ENCODE measurements around the gene FAM227A.
"Not testable (repeated sequence)": the region's sequence is repeated elsewhere in the genome, so short reads cannot be mapped to it uniquely, and the experiment has no call there.

Gene FAM227A

DNA sequence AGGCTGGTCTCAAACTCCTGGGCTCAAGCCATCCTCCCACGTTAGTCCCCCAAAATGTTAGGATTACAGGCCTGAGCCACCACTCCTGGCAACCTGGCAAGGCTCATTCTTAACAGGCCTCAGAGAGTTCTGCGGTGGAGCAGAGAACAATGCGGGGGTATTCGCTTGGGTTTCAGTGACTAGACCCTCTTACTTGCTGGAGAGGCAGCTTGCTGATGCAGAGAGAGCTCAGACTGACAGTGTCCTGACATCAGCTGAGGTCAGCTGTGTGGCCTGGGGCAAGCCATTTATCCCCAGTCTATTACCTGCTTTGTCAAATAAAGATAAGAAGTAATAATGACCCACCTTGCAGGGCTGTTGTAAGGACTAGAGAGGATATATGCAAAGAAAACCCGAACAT lies 46.0 kb downstream of the FAM227A start:
- DNase-seq: no peak

DNA sequence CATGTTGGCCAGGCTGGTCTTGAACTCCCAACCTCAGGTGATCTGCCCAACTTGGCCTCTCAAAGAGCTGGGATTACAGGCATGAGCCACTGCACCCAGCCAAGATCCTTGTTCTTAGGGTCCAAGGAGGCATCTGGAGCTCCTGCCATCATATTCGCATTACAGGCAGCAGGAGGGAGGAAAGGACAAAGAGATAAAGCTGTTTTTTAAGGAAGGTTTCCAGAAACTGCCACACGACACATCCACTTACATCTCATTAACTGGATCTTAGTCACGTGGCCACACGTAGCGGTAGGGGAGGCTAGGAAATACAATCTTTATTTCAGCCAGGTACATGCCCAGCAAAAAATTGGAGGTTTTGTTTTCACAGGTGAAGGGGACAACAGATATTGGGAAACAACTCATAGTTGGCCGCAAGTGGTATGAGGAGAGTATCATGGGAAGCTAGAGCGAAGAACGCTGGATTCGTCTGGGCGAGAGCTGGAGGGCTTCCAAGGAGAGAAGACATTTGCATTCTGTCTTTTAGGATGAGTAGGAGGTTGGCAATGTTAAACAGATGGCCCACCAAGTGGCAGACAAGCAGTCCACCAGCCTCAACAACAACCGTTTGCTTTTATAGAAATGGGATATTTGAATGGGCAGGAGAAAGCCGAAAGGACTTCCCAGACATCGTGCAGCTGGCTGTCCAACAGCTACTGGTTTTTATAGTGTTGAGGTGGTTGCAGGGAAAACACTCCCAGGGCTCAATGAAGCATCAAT lies 47.0 kb downstream of the FAM227A start:
- no peak for DNase-seq

DNA sequence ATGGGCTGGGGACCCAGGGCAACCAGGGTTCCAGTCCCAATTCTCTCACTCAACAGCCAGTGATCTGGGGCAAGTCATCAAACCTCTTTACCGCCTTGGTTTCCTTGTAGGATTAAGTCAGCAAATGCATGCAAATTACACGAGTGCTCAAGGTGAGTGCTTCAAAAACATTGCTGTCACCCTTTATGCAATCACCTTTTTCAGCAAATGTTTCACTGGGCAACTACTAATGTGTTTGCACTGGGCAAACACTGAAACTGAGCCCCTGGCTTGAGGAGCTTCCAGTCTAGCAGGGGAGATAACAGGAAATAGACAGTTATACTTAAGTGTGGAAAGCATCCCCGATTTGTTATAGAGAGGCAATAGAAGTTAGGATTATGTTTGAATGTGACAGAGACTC lies 48.5 kb downstream of the FAM227A start:
- DNase-seq: no peak

DNA sequence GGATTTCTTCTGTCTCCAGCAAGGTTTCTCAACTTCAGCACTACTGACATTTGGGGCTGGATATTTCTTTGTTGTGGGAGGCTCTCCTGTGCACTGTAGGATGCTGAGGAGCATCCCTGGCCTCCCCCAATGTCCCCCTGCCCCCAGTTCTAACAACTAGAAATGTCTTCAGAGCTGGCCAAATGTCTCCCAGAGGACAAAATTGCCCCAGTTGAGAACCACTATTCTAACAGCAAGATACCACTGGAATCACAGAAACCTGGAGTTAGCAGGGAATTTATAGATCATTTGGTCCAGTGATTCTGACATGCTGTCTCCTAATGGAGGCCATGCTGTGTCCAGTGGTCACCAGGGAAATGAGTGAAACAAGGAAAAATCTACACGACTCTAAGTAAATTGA lies 54.0 kb downstream of the FAM227A start:
- no peak for DNase-seq

DNA sequence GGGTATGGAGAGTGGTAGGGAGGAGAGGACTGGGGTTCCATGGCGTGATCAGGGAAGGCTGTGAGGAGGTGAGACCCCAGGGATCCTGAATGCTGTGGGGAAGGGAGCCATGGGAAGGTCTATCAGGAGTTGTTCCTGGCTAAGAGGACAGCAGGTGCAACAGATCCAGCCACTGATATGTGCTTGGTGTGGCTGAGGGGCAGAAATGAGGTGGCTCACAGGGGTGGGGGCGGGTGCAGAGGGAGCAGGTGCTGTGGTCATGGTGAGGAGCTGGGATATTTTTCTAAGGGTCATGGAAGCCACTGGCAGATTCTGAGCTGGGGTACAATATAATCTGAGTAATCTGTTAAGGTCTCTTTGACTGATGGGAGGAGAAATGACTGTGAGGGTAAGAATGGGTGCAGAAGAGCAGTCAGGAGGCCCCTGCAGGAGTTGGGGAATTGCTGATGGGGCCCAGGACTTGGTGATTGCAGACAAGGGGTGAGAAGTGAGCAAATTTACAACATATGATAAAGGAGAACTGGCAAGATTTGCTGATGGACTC lies 54.9 kb downstream of the FAM227A start:
- no peak for DNase-seq

DNA sequence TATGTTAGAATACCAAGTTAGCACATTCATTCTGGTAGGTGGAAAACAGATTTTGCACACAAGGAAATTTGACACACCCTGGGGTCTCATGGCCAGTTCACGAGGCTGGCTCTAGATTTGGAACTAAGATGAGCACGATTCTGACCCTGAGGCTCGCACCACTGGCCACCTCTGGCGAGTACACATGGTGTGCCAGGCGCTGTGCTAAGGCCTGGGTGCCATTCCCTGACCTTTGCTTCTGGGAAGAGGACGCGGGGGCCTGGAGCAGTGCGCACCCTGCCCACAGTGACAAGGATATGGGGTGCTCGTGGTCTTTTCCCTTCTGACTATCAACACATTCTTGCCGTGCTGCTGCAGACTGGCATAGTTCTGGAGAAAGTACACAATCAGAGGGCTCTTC lies 56.7 kb downstream of the FAM227A start:
- DNase-seq: no peak

DNA sequence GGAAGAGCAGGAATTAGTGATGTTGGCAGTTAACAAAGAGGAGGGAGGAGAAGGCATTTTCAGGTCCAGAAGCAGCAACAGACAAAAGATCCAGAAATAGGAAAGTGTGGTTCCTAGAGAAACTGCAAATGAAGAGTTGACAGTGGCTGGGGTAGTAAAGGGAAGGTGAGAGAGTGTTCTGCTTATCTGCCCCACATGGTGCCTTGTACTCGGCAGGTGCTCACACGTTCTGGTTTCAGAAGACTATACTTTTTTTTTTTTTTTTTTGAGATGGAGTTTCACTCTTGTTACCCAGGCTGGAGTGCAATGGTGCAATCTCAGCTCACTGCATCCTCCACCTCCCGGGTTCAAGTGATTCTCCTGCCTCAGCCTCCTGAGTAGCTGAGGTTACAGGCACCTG lies 73.3 kb downstream of the FAM227A start:
- DNase-seq: not testable (repeated sequence)

DNA sequence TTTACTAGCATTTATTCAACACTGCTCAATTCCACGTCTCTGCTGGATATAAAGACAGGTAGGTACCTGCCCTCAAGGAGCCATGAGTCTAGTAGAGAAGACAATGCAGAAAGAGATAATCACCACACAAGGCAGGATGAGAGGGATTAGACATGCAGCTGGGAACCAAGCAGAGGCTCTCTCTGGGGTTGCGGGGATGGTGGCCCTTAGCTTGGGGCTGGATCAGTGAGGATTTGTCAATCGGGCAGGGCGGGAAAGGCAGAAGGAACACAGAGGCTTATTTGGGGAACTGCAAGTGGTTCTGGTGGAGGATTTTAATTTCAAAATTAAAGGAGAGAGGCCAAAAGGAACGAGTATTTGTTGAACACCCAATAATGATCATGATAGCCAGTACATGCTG lies 77.7 kb downstream of the FAM227A start:
- DNase-seq: no peak

DNA sequence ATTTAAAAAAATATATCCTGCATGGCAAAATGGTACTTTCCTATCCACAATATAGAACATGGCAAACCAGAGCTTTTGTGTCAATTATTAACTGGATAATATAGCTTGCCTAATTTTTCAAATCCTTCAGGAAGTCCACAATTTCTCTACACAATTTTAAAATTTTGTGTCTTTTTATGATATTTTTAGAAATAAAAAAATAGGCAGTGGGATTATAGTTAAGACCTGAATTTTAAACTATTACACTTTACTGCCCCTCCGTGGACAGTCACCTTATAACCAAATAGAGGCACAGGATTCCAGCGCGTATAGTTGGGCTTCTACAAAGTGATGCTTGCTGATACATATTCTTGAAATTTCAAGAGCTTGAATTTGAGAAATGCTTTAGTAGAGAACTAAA lies 84.1 kb downstream of the FAM227A start:
- DNase-seq: peak; percentile 2

DNA sequence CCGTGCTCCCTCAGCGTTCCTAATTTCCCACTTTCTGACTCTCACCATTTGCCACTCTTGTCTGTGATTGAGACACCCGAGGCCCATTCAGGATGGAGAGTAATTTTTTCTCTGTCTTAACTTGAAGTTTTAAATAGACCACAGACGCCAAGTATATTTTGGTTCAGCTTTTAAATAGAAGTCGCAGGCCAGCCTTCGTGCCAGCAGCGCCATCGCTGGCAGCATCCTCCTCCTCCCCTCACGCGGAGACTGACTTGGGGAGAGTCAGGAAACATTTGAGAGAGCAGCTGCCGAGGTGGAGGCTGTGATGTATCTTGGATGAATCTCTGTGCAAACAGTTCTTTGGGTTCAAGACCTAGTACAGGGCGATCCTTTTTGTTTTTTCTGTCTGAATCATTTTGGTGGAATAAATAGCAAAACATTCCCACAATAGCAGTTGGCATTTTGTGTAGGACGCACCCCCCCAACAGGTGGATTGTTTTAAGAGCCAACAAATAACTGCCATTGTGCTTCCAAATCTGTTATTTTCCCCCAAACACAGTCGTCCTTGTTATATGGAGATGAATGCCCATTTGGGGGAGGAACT lies 85.3 kb downstream of the FAM227A start:
- no peak for DNase-seq

DNA sequence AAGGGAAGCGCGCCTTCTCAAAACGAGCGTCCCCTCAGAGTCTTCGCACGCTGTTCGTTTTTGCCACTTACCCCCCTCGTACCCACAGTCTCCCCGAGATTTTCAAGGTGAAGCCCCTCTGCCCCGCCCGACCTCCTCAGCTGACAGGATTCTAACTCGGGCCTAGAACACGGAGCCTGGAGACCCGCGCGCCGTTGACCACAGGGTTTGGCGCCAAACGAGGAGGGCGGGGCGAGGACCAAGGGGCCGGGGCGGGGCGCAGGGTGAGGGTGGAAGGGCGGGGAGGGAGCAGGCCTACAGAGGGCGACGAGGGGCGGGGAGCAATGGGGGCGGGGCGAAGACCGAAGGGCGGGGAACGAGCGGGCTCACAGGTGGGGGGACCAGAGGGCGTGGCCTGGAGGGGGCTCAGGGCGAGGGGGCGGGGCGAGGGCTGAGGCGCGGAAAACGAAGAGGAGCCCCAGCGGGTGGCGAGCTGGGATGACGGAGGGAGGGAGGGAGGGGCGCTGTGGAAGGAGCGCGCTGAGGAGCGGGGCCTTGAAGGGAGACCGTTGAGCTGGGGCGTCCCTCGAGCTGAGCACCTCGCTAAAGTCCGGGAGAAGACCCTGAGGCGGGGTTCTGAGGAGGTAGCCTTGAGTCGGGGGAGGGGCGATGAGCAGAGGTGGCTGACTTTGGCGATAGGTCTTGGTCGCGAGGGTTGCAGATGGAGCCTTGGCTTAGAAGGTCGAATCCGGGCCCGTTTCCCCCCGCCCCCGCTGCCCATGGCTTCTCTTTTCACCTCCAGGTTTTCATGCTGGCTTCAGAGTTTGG lies 86.0 kb downstream of the FAM227A start, which contains the start of gene DMC1:
Gene DMC1 (minus strand): TSS at position 212 of the 807 bp plus-strand sequence. CDS start 1,927 bp downstream, outside the sequence.
- peak; percentile 94 for DNase-seq

DNA sequence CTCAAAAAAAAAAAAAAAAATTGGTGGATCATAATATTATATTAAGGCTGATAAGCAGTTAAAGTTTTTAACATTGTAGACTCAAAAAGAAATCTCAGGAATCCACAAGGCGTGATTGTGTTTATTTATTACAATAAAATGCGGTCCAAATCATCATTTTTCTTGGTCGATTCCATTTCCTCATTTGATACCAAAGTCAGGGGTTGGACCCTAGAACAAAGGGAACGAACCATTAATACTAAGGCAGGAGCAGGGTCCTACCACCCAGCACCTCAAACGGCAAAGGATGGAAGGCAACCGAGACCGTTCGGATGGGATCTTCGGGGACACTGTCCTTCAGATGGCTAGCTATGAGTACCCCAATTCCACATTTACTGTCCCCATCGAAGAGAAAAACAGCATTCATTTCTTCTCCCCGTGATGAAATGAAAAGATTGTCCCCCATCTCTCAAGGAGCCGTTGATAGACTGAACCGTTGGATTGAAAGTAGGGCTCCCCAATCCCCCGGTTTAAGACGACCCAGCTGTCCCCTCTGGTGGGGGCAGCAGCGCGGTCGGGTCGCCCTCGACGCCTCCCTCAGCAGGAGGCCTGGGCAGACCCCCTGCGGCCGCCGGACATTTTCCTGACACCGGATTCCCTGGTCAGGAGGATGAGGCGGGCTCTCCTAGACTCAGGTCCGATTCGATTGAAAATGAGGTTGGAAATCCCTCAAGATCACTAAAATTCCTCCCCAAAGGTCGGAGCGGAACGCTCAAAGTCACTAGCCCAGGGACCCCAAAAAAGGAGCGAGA lies 86.8 kb downstream of the FAM227A start:
- DNase-seq: no peak

DNA sequence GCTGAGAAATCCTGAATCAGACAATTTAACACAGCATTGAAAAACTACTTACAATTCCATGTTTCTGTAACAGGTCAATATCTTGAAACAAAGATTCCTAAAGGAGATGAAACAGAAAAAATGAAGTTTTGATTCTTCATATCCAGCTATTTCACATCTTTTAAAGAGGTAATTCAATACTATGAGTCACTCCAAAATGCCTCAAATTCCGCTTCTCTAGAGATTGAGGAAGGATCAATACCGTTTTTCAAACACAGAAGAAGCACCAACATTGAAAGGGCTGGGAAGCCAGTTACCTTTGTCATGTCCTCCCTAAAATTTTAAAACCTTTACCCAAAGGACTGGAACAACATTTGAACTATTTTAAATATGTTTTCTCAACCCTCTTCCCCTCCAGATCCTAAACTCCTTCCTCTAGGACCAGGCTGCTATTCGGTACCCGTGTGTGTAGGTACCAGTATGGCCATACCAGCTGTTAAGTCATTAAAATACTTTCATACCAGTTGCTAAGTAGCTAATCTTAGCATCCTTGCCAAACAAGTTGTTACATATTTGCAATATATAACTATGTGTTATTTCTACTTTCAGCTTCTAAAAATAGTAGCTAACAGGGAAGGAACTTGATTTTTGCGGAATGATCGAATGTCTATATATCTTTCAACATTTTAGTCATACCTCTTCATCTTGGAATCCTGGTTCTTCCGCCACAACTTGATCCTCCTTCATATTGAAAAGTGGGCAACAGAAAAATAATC lies 88.5 kb downstream of the FAM227A start:
- no peak for DNase-seq

DNA sequence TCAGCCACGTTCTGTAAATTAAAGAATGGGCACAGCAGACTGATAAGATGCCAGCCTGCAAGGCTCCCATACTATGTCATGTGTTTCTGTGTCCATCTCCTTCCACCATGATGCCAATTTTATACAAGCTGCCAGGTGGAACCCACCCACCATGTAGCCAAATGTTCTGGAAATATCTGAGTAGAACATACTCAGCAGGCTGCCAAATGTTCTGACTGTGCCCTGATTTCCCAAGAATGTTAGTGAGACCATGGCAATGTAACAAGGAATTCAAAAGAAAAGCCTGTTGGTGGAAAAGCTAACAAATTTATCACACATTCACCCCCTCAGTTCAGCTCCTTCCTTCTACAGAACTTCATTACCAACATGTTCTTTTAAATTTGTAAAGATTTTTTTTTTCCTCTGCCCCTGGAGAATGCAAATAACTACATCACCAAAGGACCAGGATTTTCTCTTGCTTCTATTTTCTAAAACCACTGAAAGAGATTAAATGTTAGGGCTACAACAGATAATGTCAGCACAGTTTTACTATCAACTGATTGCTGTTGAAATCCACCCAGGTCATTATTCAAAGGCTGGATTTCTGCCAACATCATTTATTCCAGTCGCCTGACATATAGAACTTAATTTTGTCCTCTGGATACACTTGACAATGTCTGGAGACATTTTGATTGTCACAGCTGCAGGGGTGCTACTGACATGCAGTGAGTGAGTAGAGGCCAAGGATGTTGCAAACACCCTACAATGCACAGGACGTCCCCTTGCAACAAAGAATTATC lies 89.3 kb downstream of the FAM227A start:
- no peak for DNase-seq

DNA sequence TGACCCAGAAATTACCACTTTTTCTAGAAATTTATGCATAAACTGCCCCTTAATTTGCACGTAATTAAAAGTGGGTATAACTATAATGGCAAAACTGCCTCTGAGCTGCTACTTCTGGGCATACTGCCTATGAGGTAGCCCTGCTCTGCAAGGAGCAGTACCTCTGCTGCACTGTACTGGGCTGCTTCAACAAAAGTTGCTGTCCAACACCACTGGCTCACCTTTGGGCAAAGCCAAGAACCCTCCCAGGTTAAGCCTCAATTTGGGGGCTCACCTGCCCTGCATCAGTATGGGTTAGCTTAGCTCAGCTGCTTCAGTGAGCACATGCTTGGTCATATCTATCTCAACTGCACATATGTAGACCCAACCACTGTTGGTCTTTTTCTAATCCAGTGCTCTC lies 90.8 kb downstream of the FAM227A start:
- DNase-seq: no peak

DNA sequence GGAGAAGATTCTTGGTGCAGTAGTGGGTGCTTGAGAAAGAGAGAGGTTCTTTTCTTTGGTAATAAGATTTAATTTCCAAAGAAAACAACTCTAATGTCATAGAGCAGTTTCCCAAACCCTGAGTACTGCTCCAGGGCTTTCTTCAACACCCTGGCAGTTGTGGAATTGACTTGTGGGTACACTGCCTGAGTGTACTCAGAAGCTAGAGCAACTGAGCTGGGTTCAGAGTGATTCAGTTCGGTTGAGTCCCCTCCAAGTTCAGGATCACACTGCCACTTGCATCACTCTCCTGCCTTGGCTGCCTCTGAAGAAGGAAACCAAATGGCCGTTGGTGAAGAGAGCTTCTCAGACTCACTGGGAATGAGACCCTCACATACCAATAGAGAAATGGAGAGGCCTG lies 91.5 kb downstream of the FAM227A start:
- DNase-seq: no peak

DNA sequence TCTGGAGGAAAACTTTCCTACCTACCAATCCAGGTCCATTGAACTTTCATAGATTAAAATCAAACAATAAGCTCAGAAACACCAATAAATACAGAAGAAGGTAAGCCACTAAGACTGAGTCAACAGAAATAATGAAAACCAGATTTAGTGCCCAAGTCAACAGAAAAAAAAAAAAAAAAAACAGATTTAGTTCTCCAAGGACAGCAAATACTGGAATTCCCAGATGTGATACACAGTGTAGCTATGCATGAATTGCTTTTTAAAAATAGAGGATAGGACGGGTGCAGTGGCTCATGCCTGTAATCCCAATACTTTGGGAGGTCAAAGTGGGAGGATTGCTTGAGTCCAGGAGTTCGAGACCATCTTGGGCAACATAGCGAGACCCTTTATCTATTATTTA lies 101.9 kb downstream of the FAM227A start:
- no peak for DNase-seq

DNA sequence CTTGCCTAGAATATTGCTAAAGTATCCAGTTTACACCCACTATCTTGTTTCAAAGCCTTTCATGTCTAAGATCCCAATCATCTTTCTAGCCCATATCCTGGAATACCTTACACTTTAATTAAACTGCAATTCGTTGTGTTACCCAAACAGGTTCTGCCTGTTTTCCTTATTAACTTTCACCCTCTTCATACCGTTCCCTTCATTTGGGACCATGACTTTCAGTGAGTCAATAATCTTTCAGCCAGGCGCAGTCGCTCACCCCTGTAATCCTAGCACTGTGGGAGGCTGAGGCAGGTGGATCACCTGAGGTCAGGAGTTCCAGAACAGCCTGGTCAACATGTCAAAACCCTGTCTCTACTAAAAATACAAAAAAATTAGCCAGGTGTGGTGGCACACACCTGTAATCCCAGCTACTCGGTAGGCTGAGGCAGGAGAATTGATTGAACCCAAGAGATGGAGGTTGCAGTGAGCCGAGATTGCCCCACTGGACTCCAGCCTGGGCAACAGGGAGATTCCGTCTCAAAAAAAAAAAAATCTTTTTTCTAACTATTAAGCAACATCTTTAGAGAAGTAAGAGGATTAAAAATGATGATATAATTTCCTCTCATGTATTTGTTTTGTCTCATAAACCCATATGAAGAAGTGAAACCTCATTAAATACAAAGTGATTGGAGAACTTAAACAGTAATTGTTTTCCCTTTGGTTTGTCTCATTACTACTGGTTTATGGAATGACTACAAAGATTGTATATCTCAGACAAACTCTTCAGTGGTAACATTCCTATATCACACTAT lies 106.9 kb downstream of the FAM227A start:
- no peak for DNase-seq

DNA sequence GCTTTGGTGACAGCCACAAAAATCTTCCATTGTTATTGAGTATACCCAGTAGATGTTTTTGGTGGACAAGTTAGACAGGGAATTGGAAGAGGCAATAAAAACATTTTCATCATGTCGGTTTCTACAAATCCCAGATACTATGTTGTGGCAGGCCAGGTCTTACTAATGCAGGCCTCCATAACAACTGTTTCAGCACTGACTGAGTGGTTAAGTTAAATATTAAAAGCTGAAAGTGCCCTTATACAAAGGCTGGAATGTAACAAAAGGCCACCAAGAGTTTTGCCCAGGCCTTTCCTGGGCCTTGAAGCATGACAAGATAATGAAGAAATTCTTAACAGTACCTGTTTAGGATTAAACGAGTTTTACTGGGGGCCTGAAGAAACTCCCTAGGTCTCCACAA lies 115.5 kb downstream of the FAM227A start:
- no peak for DNase-seq

DNA sequence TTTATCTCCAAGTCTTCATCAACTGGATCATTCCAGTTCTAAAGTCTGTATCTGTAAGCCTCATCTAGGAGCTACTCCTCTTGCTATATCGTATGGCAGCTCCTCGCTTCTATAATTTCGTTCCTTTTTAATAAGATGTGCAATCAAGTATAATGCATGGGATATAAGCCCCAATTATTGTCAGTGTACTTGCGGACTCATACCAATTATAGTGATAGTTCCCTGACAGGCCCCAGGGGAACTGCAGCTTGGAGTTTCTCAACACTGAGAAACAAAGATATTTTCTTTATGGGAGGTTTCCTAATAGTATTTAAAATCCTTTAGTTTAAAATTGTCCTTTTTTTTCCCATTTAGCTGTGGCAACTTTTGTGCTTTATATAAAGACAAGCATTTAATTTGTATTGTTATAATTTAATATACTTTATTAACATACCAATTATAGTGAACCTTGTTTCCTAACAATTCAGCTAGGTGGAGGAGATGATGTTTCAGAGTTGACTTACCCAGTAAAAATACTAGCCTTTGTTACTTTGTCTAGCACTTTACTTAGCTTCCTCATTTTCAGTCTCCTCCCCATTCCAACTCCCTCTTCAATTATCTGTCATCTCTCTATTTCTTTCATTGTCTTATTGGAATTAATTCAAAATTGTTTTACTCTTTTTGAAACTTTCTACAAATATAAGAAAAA lies 124.8 kb downstream of the FAM227A start:
- DNase-seq: no peak

Data from NK-92 treated with Interleukin-12 subunit alpha and Interleukin-12 subunit beta, amount 100 ng/mL, for 24 hours (cell line).